GM18858 (cell line): Measurements from ENCODE around the gene MAST4.

Source experiments
- ATAC-seq: cut with Tn5 transposase; IDR thresholded peaks from one replicate; pipeline ENCODE4 v1.9.1; 2021; ENCODE audit not compliant: unreplicated experiment

Gene MAST4

GRCh38 chr5:67215519-67216471 lies 619.6 kb downstream of the MAST4 start:
- peak; percentile 99 for ATAC-seq

- no peak for ATAC-seq
Observed at GRCh38 chr5:67216564-67216963, 620.4 kb downstream of the MAST4 start.
